Naive B cell (primary cell): Measurements from ENCODE around the gene GSTP1. TPM values are rescaled to one million over a fixed set of nuclear protein-coding genes. Genes with fewer than 3 reads are reported as not detected.
A peak's percentile ranks its signal among the peaks of the same experiment; 100 is the strongest.

ENCODE experiments used
- ATAC-seq, 2 donors: fragments of 150-1000 bp; cut with Tn5 transposase; 2 replicates each; pipeline ENCODE4 v1.10.0; 2021; ENCODE audit warnings: low read depth in 2 of 2, mild to moderate bottlenecking in 2 of 2, moderate library complexity in 2 of 2
- DNase-seq: peaks from one replicate; pipeline ENCODE4 v3.0.0; 2022
- H3K27ac Mint-ChIP-seq, 6 donors: one replicate each; pipeline ENCODE4 v1.8.0; 2020 to 2022; ENCODE audit warnings: mild to moderate bottlenecking in 6 of 6, mixed read lengths in 6 of 6, moderate library complexity in 5 of 6, inconsistent platforms in 2 of 6
- H3K27me3 Mint-ChIP-seq, 3 donors: one replicate each; pipeline ENCODE4 v1.8.0; 2021 to 2022; ENCODE audit warnings: mixed read lengths in 3 of 3, mild to moderate bottlenecking in 1 of 3
- H3K36me3 Mint-ChIP-seq, 2 donors: one replicate each; pipeline ENCODE4 v1.8.0; 2020 to 2022; ENCODE audit warnings: mixed read lengths in 2 of 2, inconsistent platforms in 1 of 2, mild to moderate bottlenecking in 1 of 2
- H3K4me1 Mint-ChIP-seq, 3 donors: one replicate each; pipeline ENCODE4 v1.8.0; 2020 to 2022; ENCODE audit warnings: mixed read lengths in 3 of 3, inconsistent platforms in 1 of 3, mild to moderate bottlenecking in 1 of 3, moderate library complexity in 1 of 3
- H3K4me3 Mint-ChIP-seq, 8 donors: one replicate each; pipeline ENCODE4 v1.8.0; 2020 to 2022; ENCODE audit warnings: mild to moderate bottlenecking in 8 of 8, mixed read lengths in 8 of 8, moderate library complexity in 8 of 8, inconsistent platforms in 2 of 8
- H3K9me3 Mint-ChIP-seq, 7 donors: one replicate each; pipeline ENCODE4 v1.8.0; 2020 to 2022; ENCODE audit warnings: mixed read lengths in 7 of 7, mild to moderate bottlenecking in 5 of 7, inconsistent platforms in 2 of 7, moderate library complexity in 1 of 7
- polyA plus RNA-seq, 6 donors: library from polyadenylated mRNA; unstranded; fragments of 300-500 nt; fragmentation: Illumina TruSeq; gene quantifications; one replicate each; pipeline ENCODE4 v1.2.3, GENCODE V29; 2021; ENCODE audit warnings: low read depth in 6 of 6

GSTP1 gene
- polyA plus RNA-seq, 6 donors from 2014 or later: 225 to 406 (median 317) TPM

GRCh38 chr11:67632175-67632981 is 48.8 kb downstream of the GSTP1 start:
- Mint-ChIP-seq H3K4me3 (peak overlapping the region in 7 of 8 donors; percentile 47 to 76 (median 56)), H3K27me3 (no peaks in the 10 kb centered on the region), H3K36me3 (no peaks in the 10 kb centered on the region), H3K27ac (no peak overlapping the region), H3K4me1 (peaks cover 20 to 31% (median 27%) of the 10 kb centered on the region in 3 donors), H3K9me3 (no peaks in the 10 kb centered on the region)
- DNase-seq (no peak), ATAC-seq (no peak)

GRCh38 chr11:67632982-67633755 is 49.6 kb downstream of the GSTP1 start:
- peaks cover 14 to 32% (median 27%) of the 10 kb centered on the region in 3 donors for H3K4me1 Mint-ChIP-seq
- no peak for ATAC-seq

GRCh38 chr11:67633758-67634365 is 50.2 kb downstream of the GSTP1 start:
- Mint-ChIP-seq H3K27me3 (no peaks in the 10 kb centered on the region), H3K9me3 (no peaks in the 10 kb centered on the region), H3K27ac (peak overlapping the region in 1 of 6 donors; percentile 24), H3K4me3 (peak overlapping the region in 1 of 8 donors; percentile 61), H3K36me3 (no peaks in the 10 kb centered on the region), H3K4me1 (peaks cover 18 to 28% (median 28%) of the 10 kb centered on the region in 3 donors)
- no peak for ATAC-seq
- DNase-seq: no peak

More at GRCh38 chr11:67632982-67633755, 49.6 kb downstream of the GSTP1 start:
- Mint-ChIP-seq H3K27me3 (no peaks in the 10 kb centered on the region), H3K36me3 (no peaks in the 10 kb centered on the region), H3K4me3 (peak overlapping the region in 3 of 8 donors; percentile 57 to 76 (median 61)), H3K27ac (peak overlapping the region in 2 of 6 donors; percentile 16 to 24), H3K9me3 (no peaks in the 10 kb centered on the region)
- no peak for DNase-seq

GRCh38 chr11:67634366-67635230 is 51.0 kb downstream of the GSTP1 start:
- no peak for ATAC-seq
- peak overlapping the region in 1 of 8 donors; percentile 3 for H3K4me3 Mint-ChIP-seq
- H3K36me3 Mint-ChIP-seq: no peaks in the 10 kb centered on the region
- H3K27me3 Mint-ChIP-seq: no peaks in the 10 kb centered on the region
- DNase-seq: no peak
- no peak overlapping the region for H3K27ac Mint-ChIP-seq
- peaks cover 18 to 25% (median 24%) of the 10 kb centered on the region in 3 donors for H3K4me1 Mint-ChIP-seq
- no peaks in the 10 kb centered on the region for H3K9me3 Mint-ChIP-seq

GRCh38 chr11:67635231-67635521 is 51.6 kb downstream of the GSTP1 start:
- Mint-ChIP-seq H3K4me3 (no peak overlapping the region), H3K9me3 (no peaks in the 10 kb centered on the region), H3K4me1 (peaks cover 20 to 28% (median 28%) of the 10 kb centered on the region in 3 donors), H3K27me3 (peaks cover 0 to 3% (median 0%) of the 10 kb centered on the region in 3 donors), H3K27ac (no peak overlapping the region), H3K36me3 (no peaks in the 10 kb centered on the region)
- DNase-seq (no peak), ATAC-seq (no peak)

Other genes with a start within 250 kb of the GSTP1 start
- 100 to 1,000 TPM; 340 to 535 (median 458) TPM for gene POLD4, start 230.3 kb upstream of the GSTP1 start, polyA plus RNA-seq
- 10 to 100 TPM in 1 of 6 donors, 1 to 10 TPM in 5; 5.3 to 10.4 (median 7.7) TPM for gene CLCF1, start 210.2 kb upstream of the GSTP1 start, polyA plus RNA-seq
- 10 to 100 TPM in 4 of 6 donors, 1 to 10 TPM in 2; 6.7 to 17.5 (median 11.0) TPM for gene RAD9A, start 191.8 kb upstream of the GSTP1 start, polyA plus RNA-seq
- 100 to 1,000 TPM; 492 to 795 (median 530) TPM for gene PPP1CA, start 182.0 kb upstream of the GSTP1 start, polyA plus RNA-seq
- 100 to 1,000 TPM; 190 to 304 (median 239) TPM for gene TBC1D10C, start 179.7 kb upstream of the GSTP1 start, polyA plus RNA-seq
- gene CARNS1, start 168.1 kb upstream of the GSTP1 start, polyA plus RNA-seq: 1 to 10 TPM in 5 of 6 donors, under 1 TPM in 1; 0.80 to 2.9 (median 1.7) TPM
- 10 to 100 TPM; 37.9 to 54.7 (median 50.0) TPM for gene RPS6KB2, start 155.3 kb upstream of the GSTP1 start, polyA plus RNA-seq
- 1,000 to 10,000 TPM in 3 of 6 donors, 100 to 1,000 TPM in 3; 953 to 1,146 (median 1,009) TPM for gene PTPRCAP, start 146.1 kb upstream of the GSTP1 start, polyA plus RNA-seq
- gene CORO1B, start 140.3 kb upstream of the GSTP1 start, polyA plus RNA-seq: 1 to 10 TPM; 6.5 to 9.9 (median 8.7) TPM
- gene GPR152, start 131.1 kb upstream of the GSTP1 start, polyA plus RNA-seq: 1 to 10 TPM in 5 of 6 donors, not detected in 1; 1.1 to 2.5 (median 1.7) TPM
- 1 to 10 TPM in 5 of 6 donors, not detected in 1; 1.5 to 6.8 (median 2.1) TPM for gene CABP4, start 128.5 kb upstream of the GSTP1 start, polyA plus RNA-seq
- gene TMEM134, start 114.6 kb upstream of the GSTP1 start, polyA plus RNA-seq: 100 to 1,000 TPM; 183 to 250 (median 221) TPM
- gene AIP, start 100.8 kb upstream of the GSTP1 start, polyA plus RNA-seq: 100 to 1,000 TPM in 4 of 6 donors, 10 to 100 TPM in 2; 86.8 to 149 (median 120) TPM
- gene PITPNM1, start 78.4 kb upstream of the GSTP1 start, polyA plus RNA-seq: 10 to 100 TPM; 10.9 to 34.9 (median 14.5) TPM
- 100 to 1,000 TPM in 5 of 6 donors, 10 to 100 TPM in 1; 87.4 to 161 (median 111) TPM for gene CDK2AP2, start 75.7 kb upstream of the GSTP1 start, polyA plus RNA-seq
- gene CABP2, start 60.4 kb upstream of the GSTP1 start, polyA plus RNA-seq: not detected
- 100 to 1,000 TPM; 110 to 165 (median 124) TPM for gene NDUFV1, start 23.1 kb downstream of the GSTP1 start, polyA plus RNA-seq
- 10 to 100 TPM in 3 of 6 donors, 1 to 10 TPM in 3; 2.9 to 15.3 (median 10.0) TPM for gene NUDT8, start 46.1 kb downstream of the GSTP1 start, polyA plus RNA-seq
- gene TBX10, start 56.0 kb downstream of the GSTP1 start, polyA plus RNA-seq: not detected
- gene ACY3, start 66.9 kb downstream of the GSTP1 start, polyA plus RNA-seq: 1 to 10 TPM in 5 of 6 donors, under 1 TPM in 1; 0.80 to 6.6 (median 2.5) TPM
- 1 to 10 TPM in 2 of 6 donors, under 1 TPM in 1, not detected in 3; 0.30 to 2.4 (median 1.1) TPM for gene ALDH3B2, start 90.8 kb downstream of the GSTP1 start, polyA plus RNA-seq